ENCODE measurements around the gene TMEM88.

- TF ChIP-seq CTCF (conservative IDR thresholded peaks at IDR 0.05; ENCODE audit: low read length) (no peak), EZH2phosphoT487 (IDR thresholded peaks at IDR 0.05; ENCODE audit: borderline replicate concordance) (no peak)
Measured at GRCh38 chr17:7853691-7854038, 1.2 kb upstream of the TMEM88 start.

All from Loucy (cell line).